HepG2 (cell line): ENCODE results near the gene PXYLP1. TPM values are rescaled to one million over a fixed set of nuclear protein-coding genes. Genes with fewer than 3 reads are reported as not detected.

Experiments
- ATAC-seq: fragments of 200-7000 bp; cut with Tn5 transposase; 3 replicates; pipeline ENCODE4 v1.9.1; 2020; ENCODE audit warnings: mild to moderate bottlenecking, moderate library complexity
- BruUV-seq: library from RNA; stranded (reverse); fragments of 400-500 nt; replicated peaks from 2 replicates; lab custom pipeline; 2021; lab: Mats Ljungman, UMichigan
- CTCF ChIA-PET: fragments of 300-600 bp; formaldehyde crosslinking; extraction: SDS; loops from one replicate; lab custom pipeline; 2021; ENCODE audit warnings: low total read pairs, inconsistent platforms, low intra/inter-chr PET ratio; lab: Yijun Ruan, JAX
- POLR2A ChIA-PET: fragments of 350-600 bp; sonication (Branson Sonifier 250); formaldehyde crosslinking; loops from one replicate; lab custom pipeline; 2020; ENCODE audit warnings: antibody characterized with exemption, inconsistent platforms; lab: Yijun Ruan, JAX
- DNase-seq: peaks from one replicate; pipeline ENCODE4 v3.0.0-alpha.2; 2015; ENCODE audit warnings: low spot score
- FAIRE-seq: peaks from 3 replicates; lab custom pipeline; 2011; peaks lifted over from hg19 to GRCh38; lab: Jason Lieb, UNC
- H2AFZ ChIP-seq: one replicate; pipeline ENCODE4 v1.6.1; 2011; ENCODE audit warnings: low read length, inconsistent platforms
- H3K27ac ChIP-seq: fragments of 300-600 bp; 3 replicates; pipeline ENCODE4 v1.8.0; 2011; ENCODE audit warnings: mixed run types, mild to moderate bottlenecking, mixed read lengths, low read length, inconsistent platforms; ENCODE audit not compliant: insufficient read depth; ENCODE audit errors: extremely low read length
- H3K27me3 ChIP-seq, 2 experiments: fragments of 200-600 bp in 1 of 2; 2 replicates in 1 of 2; 3 replicates in 1 of 2; pipeline versions ENCODE4 v1.6.0 to v1.8.0; 2011; ENCODE audit warnings: low read length in 2 of 2, mild to moderate bottlenecking in 2 of 2, moderate library complexity in 2 of 2, inconsistent platforms in 1 of 2; ENCODE audit not compliant: insufficient read depth in 2 of 2, control insufficient read depth in 1 of 2
- H3K36me3 ChIP-seq, 2 experiments: fragments of 200-600 bp in 1 of 2; replicated peaks in 1 of 2; 2 replicates in 1 of 2; 3 replicates in 1 of 2; pipeline versions ENCODE4 v1.5.1 to v1.8.0; 2011; ENCODE audit warnings: low read length in 2 of 2, inconsistent platforms in 1 of 2; ENCODE audit not compliant: insufficient read depth in 2 of 2, control insufficient read depth in 1 of 2
- H3K4me1 ChIP-seq: 2 replicates; pipeline ENCODE4 v1.5.1; 2012; ENCODE audit warnings: low read length, inconsistent platforms; ENCODE audit not compliant: insufficient read depth
- H3K4me2 ChIP-seq: 2 replicates; pipeline ENCODE4 v1.6.0; 2011; ENCODE audit warnings: low read depth, low read length, inconsistent platforms
- H3K4me3 ChIP-seq, 3 experiments: fragments of 200-600 bp in 1 of 3; sonication (generic), shearing (Covaris generic) in 1 of 3; replicated peaks in 1 of 3; 2 replicates each; pipeline ENCODE4 v1.5.1; 2011 to 2016; ENCODE audit warnings: low read length in 3 of 3, inconsistent platforms in 2 of 3, low read depth in 2 of 3, mild to moderate bottlenecking in 2 of 3, control low read depth in 1 of 3, mixed read lengths in 1 of 3; ENCODE audit not compliant: insufficient read depth in 1 of 3
- H3K79me2 ChIP-seq: one replicate; pipeline ENCODE4 v1.6.1; 2011; ENCODE audit warnings: low read length, inconsistent platforms; ENCODE audit not compliant: insufficient read depth
- H3K9ac ChIP-seq: 2 replicates; pipeline ENCODE4 v1.6.0; 2011; ENCODE audit warnings: mild to moderate bottlenecking, low read depth, low read length, inconsistent platforms; ENCODE audit not compliant: insufficient read depth
- H3K9me3 ChIP-seq: 2 replicates; pipeline ENCODE4 v1.5.1; 2012; ENCODE audit warnings: mild to moderate bottlenecking, low read length
- H4K20me1 ChIP-seq: 2 replicates; pipeline ENCODE4 v1.6.0; 2011; ENCODE audit warnings: inconsistent platforms, mild to moderate bottlenecking, low read length, moderate library complexity; ENCODE audit not compliant: insufficient read depth
- WGBS: methylation state at CpG from one replicate; pipeline ENCODE4 v1.1.6; 2017; ENCODE audit warnings: low lambda C conversion rate; 5-methylcytosine and 5-hydroxymethylcytosine counted together
- in situ Hi-C: cut with HindIII; loops from 2 replicates; pipeline ENCODE4 v1.10.0; 2017; ENCODE audit warnings: low pct_unique_long_range_greater_than_20kb; ENCODE audit not compliant: extremely low pct_ligation_motif_present
- intact Hi-C: fragments of 100-400 bp; cut with micrococcal nuclease; formaldehyde crosslinking; loops from one replicate; pipeline ENCODE4 v1.10.0; 2022; ENCODE audit not compliant: unreplicated experiment
- polyA plus RNA-seq, 8 experiments: library from polyadenylated mRNA; depleted of rRNA in 3 of 8; stranded (reverse) in 7 of 8; unstranded in 1 of 8; fragments of >200 nt; fragmentation: Illumina TruSeq in 4 of 8; extraction: Trizol in 4 of 8; gene quantifications; 2 replicates each; pipeline versions ENCODE4 v1.2.1 to v1.2.3, GENCODE V29; 2011 to 2016; ENCODE audit warnings: low read depth in 4 of 8, missing spikeins in 1 of 8, mixed read lengths in 1 of 8; ENCODE audit not compliant: insufficient read depth in 1 of 8
- total RNA-seq, 5 experiments: library from RNA; depleted of rRNA; stranded (reverse); fragments of >200 nt; fragmentation: Illumina TruSeq; extraction: Trizol; gene quantifications; 2 replicates each; pipeline ENCODE4 v1.2.3, GENCODE V29; 2016; ENCODE audit warnings: low read depth in 1 of 5
- TF ChIP-seq, protein P1 (sequence below), 2 experiments: sonication (generic) in 1 of 2; formaldehyde crosslinking in 1 of 2; IDR thresholded peaks; 2 replicates each; pipeline versions ENCODE4 v1.6.1 to v1.9.0; 2014 to 2022; ENCODE audit warnings: antibody characterized with exemption in 1 of 2, borderline replicate concordance in 1 of 2, inconsistent platforms in 1 of 2, low read depth in 1 of 2, missing genetic modification reagents in 1 of 2

PXYLP1 gene
- total and polyA plus RNA-seq, 2 of the 13 experiments (the other 11 are each of a cell fraction or from before 2014, with no cell fraction given) = 4.9 to 8.1 TPM

DNA sequence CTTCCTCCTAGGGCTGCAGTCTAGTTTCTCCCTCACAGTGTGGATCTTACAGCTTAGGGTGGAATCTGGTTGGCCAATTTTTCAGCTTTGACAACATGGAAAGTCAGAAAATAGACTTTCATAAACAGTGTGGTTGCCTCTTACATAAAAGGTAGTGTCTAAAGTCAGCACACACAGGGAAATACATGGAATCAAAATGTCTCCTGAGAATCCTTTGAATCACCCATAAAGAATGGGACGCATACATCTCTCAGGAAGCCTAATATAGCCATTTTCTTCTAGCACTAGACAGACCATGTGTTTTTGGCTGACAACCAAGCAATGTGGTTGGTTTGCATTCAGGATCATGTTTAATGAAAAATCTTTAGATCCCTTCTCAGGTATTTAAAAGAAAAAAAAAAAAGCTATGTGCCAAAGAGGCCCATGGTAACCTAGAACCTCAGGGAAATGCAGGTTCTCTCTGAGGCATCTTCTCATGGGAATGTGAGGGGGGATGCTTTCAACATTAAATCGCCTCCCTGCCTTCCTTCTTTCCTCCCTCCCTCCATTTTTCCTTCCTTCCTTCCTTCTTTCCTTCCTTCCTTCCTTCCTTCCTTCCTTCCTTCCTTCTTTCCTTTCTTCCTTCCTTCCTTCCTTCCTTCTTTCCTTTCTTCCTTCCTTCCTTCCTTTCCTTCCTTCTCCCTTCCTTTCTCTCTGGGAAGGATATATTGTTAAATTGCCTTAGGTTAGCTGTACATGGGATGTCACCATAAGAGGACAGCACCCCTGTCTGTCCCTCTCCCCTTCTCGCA, 102.4 kb downstream of the PXYLP1 start:
- in situ Hi-C loops = no loop called here
- FAIRE-seq (no peak), ATAC-seq (no peak), DNase-seq (no peak)
- Histone ChIP-seq H3K4me2 (no peak overlapping the region), H3K4me3 (no peak overlapping the region), H4K20me1 (no peaks in the 10 kb centered on the region), H3K4me1 (peaks cover 57% of the 10 kb centered on the region), H3K27me3 (no peaks in the 10 kb centered on the region), H3K9me3 (no peaks in the 10 kb centered on the region), H3K79me2 (no peaks in the 10 kb centered on the region), H3K27ac (no peak overlapping the region), H3K9ac (no peak overlapping the region), H3K36me3 (no peaks in the 10 kb centered on the region), H2AFZ (no peak overlapping the region)
- TF ChIP-seq, protein P1, sequence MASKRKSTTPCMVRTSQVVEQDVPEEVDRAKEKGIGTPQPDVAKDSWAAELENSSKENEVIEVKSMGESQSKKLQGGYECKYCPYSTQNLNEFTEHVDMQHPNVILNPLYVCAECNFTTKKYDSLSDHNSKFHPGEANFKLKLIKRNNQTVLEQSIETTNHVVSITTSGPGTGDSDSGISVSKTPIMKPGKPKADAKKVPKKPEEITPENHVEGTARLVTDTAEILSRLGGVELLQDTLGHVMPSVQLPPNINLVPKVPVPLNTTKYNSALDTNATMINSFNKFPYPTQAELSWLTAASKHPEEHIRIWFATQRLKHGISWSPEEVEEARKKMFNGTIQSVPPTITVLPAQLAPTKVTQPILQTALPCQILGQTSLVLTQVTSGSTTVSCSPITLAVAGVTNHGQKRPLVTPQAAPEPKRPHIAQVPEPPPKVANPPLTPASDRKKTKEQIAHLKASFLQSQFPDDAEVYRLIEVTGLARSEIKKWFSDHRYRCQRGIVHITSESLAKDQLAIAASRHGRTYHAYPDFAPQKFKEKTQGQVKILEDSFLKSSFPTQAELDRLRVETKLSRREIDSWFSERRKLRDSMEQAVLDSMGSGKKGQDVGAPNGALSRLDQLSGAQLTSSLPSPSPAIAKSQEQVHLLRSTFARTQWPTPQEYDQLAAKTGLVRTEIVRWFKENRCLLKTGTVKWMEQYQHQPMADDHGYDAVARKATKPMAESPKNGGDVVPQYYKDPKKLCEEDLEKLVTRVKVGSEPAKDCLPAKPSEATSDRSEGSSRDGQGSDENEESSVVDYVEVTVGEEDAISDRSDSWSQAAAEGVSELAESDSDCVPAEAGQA (IDR thresholded peaks at IDR 0.05; ENCODE audit: low read depth) = no peak
- TF ChIP-seq, protein P1 (CRISPR knock-in tag; IDR thresholded peaks at IDR 0.05; ENCODE audit: borderline replicate concordance) = no peak
- ChIA-PET POLR2A (no interaction called here), CTCF (no interaction called here)
- BruUV-seq = no TSS peak
- intact Hi-C loops = no loop called here
- WGBS = 80% methylated on average over 3 of the region's 3 CpGs
